ENCODE results near the gene CTSC. TPM values are rescaled to one million over a fixed set of nuclear protein-coding genes. Genes with fewer than 3 reads are reported as not detected.

CTSC gene
- total RNA-seq (2022) (250 and 308 TPM in 2 replicates), Bru-seq, nascent RNA (percentile 95 among the genes with signal in this experiment), BruChase-seq, experiment 1, labeled RNA remaining after a 2-hour chase (percentile 87 among the genes with signal in this experiment), BruChase-seq, experiment 2, labeled RNA remaining after a 6-hour chase (percentile 92 among the genes with signal in this experiment)
- long read RNA-seq, full-length matches to known transcripts = 312 of 335 reads
- long read RNA-seq, partial matches to known transcripts = 13 of 335 reads
- long read RNA-seq, other reads (novel, unspliced or antisense) = 10 of 335 reads

- intact Hi-C loops (cut with micrococcal nuclease; ENCODE audit: unreplicated experiment) = loop anchor here (1.0 to 5.0 kb wide), 5 partner anchors 36 to 207 kb away; no protein-coding TSS in a partner anchor
- TF ChIP-seq CTCF (IDR thresholded peaks at IDR 0.05; ENCODE audit: insufficient read depth in 1 of 2, low read depth in 1 of 2, low read length in 1 of 2, severe bottlenecking in 1 of 2, unreplicated experiment in 1 of 2) = no peak
- ChIA-PET CTCF (interaction anchor here (0.8 to 1.0 kb wide), 3 partner anchors 207 to 1382 kb away, joined by 3 to 4 read pairs (median 3); no protein-coding TSS in a partner anchor), POLR2A (interaction anchor here (0.5 to 1.0 kb wide), 5 partner anchors 11 to 1382 kb away, joined by 3 to 4 read pairs (median 3); partner anchors contain the start of gene FZD4)
- BruUV-seq (replicated peaks) = no TSS peak
- peak within 1 kb of the TSS; percentile 88 for H3K4me3 Mint-ChIP-seq (ENCODE audit: unreplicated experiment)
- Histone ChIP-seq H3K4me3 (ENCODE audit: low read depth, low read length) (peak within 1 kb of the TSS; percentile 69), H3K9me3 (no peaks in the 10 kb centered on the region), H3K27me3 (replicated peaks; ENCODE audit: control insufficient read depth, insufficient read depth, low read length) (no peaks in the 10 kb centered on the region), H3K4me1 (no peaks in the 10 kb centered on the region; the same call in 1 of the 2 replicates), H3K36me3 (ENCODE audit: control insufficient read depth, insufficient read depth, low read length) (no peaks in the 10 kb centered on the region)
- no peaks in the 10 kb centered on the region for H3K27me3 Mint-ChIP-seq (ENCODE audit: insufficient read depth, unreplicated experiment)
- peak; percentile 97 to 99 for DNase-seq
- H3K9me3 Mint-ChIP-seq (ENCODE audit: unreplicated experiment) = no peaks in the 10 kb centered on the region
- peak within 1 kb of the TSS; percentile 82 for H3K27ac Mint-ChIP-seq (ENCODE audit: unreplicated experiment)
- H3K4me1 Mint-ChIP-seq (ENCODE audit: low read depth, unreplicated experiment) = peaks cover 9% of the 10 kb centered on the region
- H3K36me3 Mint-ChIP-seq (ENCODE audit: insufficient read depth, unreplicated experiment) = peaks cover 35% of the 10 kb centered on the region
Measured at GRCh38 chr11:88337181-88337986, at the start of gene CTSC. Gene CTSC (minus strand): TSS chr11:88337736. CDS start chr11:88337672, 64 bp downstream.

GRCh38 chr11:88384669-88385005, 47.1 kb upstream of the CTSC start:
- ChIA-PET POLR2A (no interaction called here), CTCF (no interaction called here)
- no peak overlapping the region for H3K4me3 ChIP-seq (ENCODE audit: low read depth, low read length)
- intact Hi-C loops (cut with micrococcal nuclease; ENCODE audit: unreplicated experiment) = no loop called here
- no peak for TF ChIP-seq CTCF (IDR thresholded peaks at IDR 0.05; ENCODE audit: insufficient read depth in 1 of 2, low read depth in 1 of 2, low read length in 1 of 2, severe bottlenecking in 1 of 2, unreplicated experiment in 1 of 2)
- H3K36me3 Mint-ChIP-seq (ENCODE audit: insufficient read depth, unreplicated experiment) = no peaks in the 10 kb centered on the region
- no peaks in the 10 kb centered on the region for H3K9me3 ChIP-seq
- no peaks in the 10 kb centered on the region for H3K36me3 ChIP-seq (ENCODE audit: control insufficient read depth, insufficient read depth, low read length)
- BruUV-seq (replicated peaks) = no TSS peak
- no peaks in the 10 kb centered on the region for H3K27me3 Mint-ChIP-seq (ENCODE audit: insufficient read depth, unreplicated experiment)
- no peaks in the 10 kb centered on the region for H3K9me3 Mint-ChIP-seq (ENCODE audit: unreplicated experiment)
- H3K4me3 Mint-ChIP-seq (ENCODE audit: unreplicated experiment) = peak overlapping the region; percentile 0
- H3K27me3 ChIP-seq (replicated peaks; ENCODE audit: control insufficient read depth, insufficient read depth, low read length) = no peaks in the 10 kb centered on the region
- H3K4me1 Mint-ChIP-seq (ENCODE audit: low read depth, unreplicated experiment) = peaks cover 15% of the 10 kb centered on the region
- peaks cover 5% of the 10 kb centered on the region; the same call in 1 of the 2 replicates for H3K4me1 ChIP-seq
- peak in 1 of 2 experiments; percentile 19 for DNase-seq
- H3K27ac Mint-ChIP-seq (ENCODE audit: unreplicated experiment) = peak overlapping the region; percentile 0

- POLR2A ChIA-PET = no interaction called here
- no TSS peak for BruUV-seq (replicated peaks)
- no peaks in the 10 kb centered on the region for H3K9me3 ChIP-seq
Measured at GRCh38 chr11:88384004-88384668, 46.6 kb upstream of the CTSC start.

More at GRCh38 chr11:88384004-88384668, 46.6 kb upstream of the CTSC start:
- TF ChIP-seq CTCF (IDR thresholded peaks at IDR 0.05; ENCODE audit: insufficient read depth in 1 of 2, low read depth in 1 of 2, low read length in 1 of 2, severe bottlenecking in 1 of 2, unreplicated experiment in 1 of 2) = no peak
- DNase-seq = no peak
- intact Hi-C loops (cut with micrococcal nuclease; ENCODE audit: unreplicated experiment) = no loop called here
- Mint-ChIP-seq H3K9me3 (ENCODE audit: unreplicated experiment) (no peaks in the 10 kb centered on the region), H3K4me1 (ENCODE audit: low read depth, unreplicated experiment) (peaks cover 15% of the 10 kb centered on the region), H3K36me3 (ENCODE audit: insufficient read depth, unreplicated experiment) (no peaks in the 10 kb centered on the region), H3K27ac (ENCODE audit: unreplicated experiment) (peak overlapping the region; percentile 0), H3K4me3 (ENCODE audit: unreplicated experiment) (peak overlapping the region; percentile 0), H3K27me3 (ENCODE audit: insufficient read depth, unreplicated experiment) (no peaks in the 10 kb centered on the region)
- Histone ChIP-seq H3K36me3 (ENCODE audit: control insufficient read depth, insufficient read depth, low read length) (no peaks in the 10 kb centered on the region), H3K27me3 (replicated peaks; ENCODE audit: control insufficient read depth, insufficient read depth, low read length) (no peaks in the 10 kb centered on the region), H3K4me1 (peaks cover 5% of the 10 kb centered on the region; the same call in 1 of the 2 replicates), H3K4me3 (ENCODE audit: low read depth, low read length) (no peak overlapping the region)
- CTCF ChIA-PET = no interaction called here

Measured in Caco-2 (cell line).